ELF-1 (cell line): ENCODE data around the gene SLC4A7.
"Not testable (repeated sequence)": the region's sequence is repeated elsewhere in the genome, so short reads cannot be mapped to it uniquely, and the experiment has no call there.

Source experiments
- DNase-seq: peaks from one replicate; pipeline ENCODE4 v3.0.0-alpha.2; 2016; ENCODE audit warnings: low read depth, low spot score

The SLC4A7 gene

GRCh38 chr3:27429909-27430308 lies 54.3 kb downstream of the SLC4A7 start:
- no peak for DNase-seq

DNA sequence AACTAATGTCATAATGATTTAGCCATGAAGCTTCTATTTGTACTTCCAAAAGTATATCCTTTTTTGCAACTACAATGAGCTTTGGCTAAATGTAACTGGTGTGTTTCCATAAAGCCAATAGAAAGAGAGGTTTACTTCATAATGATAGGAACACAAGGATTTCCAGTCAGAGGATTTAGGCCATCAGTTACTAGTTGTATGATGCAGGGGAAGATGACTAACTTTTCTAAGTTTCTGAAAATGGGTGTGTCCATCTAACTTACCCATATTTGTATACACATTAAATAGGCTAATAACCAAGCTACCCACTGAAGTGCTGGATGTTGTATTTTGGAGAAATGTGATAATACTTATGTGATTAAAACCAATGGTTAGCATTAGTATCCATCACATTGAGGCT lies 55.7 kb downstream of the SLC4A7 start:
- no peak for DNase-seq

GRCh38 chr3:27426926-27427325 lies 57.3 kb downstream of the SLC4A7 start:
- no peak for DNase-seq

- no peak for DNase-seq
Observed at GRCh38 chr3:27425896-27426565, 58.2 kb downstream of the SLC4A7 start.

- DNase-seq, result not testable (repeated sequence)
Observed at GRCh38 chr3:27424812-27425521, 59.2 kb downstream of the SLC4A7 start.

DNA sequence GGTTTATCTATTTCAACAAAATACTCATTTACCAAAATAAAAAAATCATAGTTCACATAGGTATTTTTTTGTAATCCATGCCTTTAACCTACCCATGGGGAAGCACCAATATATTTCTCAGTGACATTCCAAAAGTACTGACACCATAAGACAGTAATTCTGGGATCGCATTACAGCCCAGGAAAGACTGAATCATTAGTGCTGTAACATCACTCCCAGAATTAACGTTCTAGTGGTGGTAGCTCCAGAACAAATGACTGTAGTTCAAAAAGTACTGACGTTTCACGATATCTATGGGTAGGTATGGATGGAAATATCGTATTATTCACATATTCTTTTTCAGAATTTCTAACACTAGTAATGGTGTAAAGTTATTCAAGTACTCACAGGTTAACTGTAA lies 60.7 kb downstream of the SLC4A7 start:
- no peak for DNase-seq

DNA sequence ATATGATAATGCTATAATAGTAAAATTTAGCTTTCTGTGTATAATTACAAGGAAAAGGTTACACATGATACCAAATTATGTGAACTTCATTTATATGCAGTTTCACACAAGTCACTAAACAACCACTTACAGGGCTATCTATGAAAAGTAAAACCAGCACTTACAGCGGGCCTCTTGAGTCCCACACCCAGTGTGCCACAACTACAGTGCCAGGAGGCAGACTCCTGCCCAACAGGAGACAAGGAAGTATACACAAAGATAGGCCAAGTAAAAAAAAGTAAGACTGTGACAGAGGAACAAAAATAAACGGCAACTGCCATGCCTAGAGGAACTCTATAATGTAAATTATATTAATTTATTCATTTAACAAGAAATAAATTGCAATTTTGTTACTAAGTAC lies 61.6 kb downstream of the SLC4A7 start:
- DNase-seq, result no peak

GRCh38 chr3:27415202-27415601 lies 69.0 kb downstream of the SLC4A7 start:
- DNase-seq, result no peak

- no peak for DNase-seq
Observed at GRCh38 chr3:27392950-27393679, 91.1 kb downstream of the SLC4A7 start.

DNA sequence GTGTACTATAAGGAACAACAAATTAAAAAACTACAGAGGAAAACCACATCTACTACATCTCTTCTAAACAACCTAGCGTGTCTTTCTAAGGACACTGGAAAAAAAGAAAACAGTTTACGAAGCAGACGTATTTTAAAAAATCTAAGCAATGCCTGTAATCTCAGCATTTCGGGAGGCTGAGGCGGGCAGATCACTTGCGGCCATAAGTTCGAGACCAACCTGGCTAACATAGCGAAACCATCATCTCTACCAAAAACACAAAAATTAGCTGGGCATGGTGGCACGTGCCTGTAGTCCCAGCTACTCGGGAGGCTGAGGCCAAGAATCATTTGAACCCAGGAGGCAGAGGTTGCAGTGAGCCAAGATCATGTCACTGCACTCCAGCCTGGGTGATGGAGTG lies 91.8 kb downstream of the SLC4A7 start:
- DNase-seq, result not testable (repeated sequence)

- no peak for DNase-seq
Observed at GRCh38 chr3:27391796-27392195, 92.4 kb downstream of the SLC4A7 start.

GRCh38 chr3:27387625-27388024 lies 96.6 kb downstream of the SLC4A7 start:
- DNase-seq, result peak; percentile 19

GRCh38 chr3:27385504-27385903 lies 98.7 kb downstream of the SLC4A7 start:
- DNase-seq, result no peak

GRCh38 chr3:27384191-27384590 lies 100.0 kb downstream of the SLC4A7 start:
- no peak for DNase-seq

DNA sequence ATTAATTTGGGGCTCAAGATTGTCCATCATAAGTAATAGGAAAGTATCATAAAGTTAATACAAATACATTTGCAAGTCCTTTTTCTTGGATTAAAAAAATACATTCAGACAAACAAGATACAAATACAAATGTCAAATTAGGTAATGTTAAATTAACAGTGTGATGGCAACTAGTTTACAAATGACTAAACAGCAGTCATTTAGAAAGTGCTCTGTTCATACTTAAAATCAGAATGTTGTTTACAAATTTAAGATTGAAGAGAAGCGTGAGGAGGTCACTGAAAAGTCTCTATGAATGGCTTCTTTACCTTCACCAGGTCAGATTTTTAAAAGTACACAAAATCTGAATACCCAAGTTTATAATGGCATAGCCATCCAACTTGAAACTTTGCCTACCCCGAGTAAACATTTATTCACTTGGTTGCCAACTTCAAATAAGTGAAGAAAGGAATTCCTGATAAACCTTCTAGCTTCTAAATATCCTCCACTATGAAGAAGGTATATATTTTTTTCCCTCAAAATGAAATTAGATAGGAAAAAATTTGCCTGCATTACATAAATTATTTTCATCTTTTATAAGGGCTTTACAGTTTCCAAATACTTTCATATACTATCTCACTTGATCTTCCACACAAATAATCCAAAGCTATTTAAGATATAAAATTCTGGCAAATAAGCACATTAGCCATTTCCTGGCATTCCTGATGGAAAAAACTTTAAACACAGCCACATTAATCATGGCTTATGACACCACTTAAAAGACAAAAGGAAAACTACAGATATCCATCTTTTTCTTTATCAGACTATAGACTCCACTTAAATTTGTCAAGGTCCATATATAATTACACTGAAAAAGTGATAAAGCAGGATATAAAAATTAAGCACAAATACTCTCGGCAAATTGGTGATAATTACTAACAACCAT lies 103.5 kb downstream of the SLC4A7 start:
- DNase-seq, result no peak

GRCh38 chr3:27378331-27378730 lies 105.9 kb downstream of the SLC4A7 start:
- no peak for DNase-seq

GRCh38 chr3:27376109-27376772 lies 107.9 kb downstream of the SLC4A7 start:
- DNase-seq, result no peak

GRCh38 chr3:27368831-27369607 lies 115.2 kb downstream of the SLC4A7 start, which contains the start of gene NEK10:
Gene NEK10, minus strand, starts transcription at chr3:27369383. Its CDS starts 16,501 bp downstream, at chr3:27352882.
- DNase-seq, result peak; percentile 97

DNA sequence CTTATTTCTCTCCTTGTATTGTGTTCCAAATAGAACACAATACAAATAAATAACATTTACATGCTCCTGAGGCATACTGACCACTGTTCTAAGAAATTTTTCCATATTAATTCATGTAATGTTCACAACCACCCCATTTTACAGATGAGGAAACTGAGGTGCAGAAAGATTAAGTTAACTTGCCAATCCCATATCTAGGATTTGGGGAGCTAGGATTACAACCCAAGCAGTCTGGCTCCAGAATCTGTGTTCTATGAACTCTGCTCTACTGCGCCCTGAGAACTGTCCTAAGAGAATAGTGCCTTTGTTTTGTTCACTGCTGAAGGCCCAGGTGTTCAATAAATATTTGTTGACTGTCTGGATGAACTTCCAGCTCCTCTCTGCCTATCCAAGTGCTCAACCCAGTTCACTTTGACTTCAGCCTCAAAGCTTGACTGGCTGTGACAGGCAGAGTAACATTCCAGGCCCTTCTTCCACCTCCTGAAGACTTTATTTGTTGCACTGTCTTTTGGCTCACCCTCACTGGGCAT lies 118.1 kb downstream of the SLC4A7 start:
- DNase-seq, result no peak
